ENCODE results near the gene CDH3. TPM values are rescaled to one million over a fixed set of nuclear protein-coding genes. Genes with fewer than 3 reads are reported as not detected.

Gene CDH3
- total and polyA plus RNA-seq, 2 of the 8 experiments (the other 6 are each of a cell fraction or from before 2014, with no cell fraction given): 146 to 171 TPM

- TF ChIP-seq SAP30 (IDR thresholded peaks at IDR 0.05; ENCODE audit: insufficient read depth, insufficient replicate concordance, low read length) (no peak), POU5F1 (IDR thresholded peaks at IDR 0.05; ENCODE audit: low read depth, low read length) (no peak)
- TF ChIP-seq, protein P1, sequence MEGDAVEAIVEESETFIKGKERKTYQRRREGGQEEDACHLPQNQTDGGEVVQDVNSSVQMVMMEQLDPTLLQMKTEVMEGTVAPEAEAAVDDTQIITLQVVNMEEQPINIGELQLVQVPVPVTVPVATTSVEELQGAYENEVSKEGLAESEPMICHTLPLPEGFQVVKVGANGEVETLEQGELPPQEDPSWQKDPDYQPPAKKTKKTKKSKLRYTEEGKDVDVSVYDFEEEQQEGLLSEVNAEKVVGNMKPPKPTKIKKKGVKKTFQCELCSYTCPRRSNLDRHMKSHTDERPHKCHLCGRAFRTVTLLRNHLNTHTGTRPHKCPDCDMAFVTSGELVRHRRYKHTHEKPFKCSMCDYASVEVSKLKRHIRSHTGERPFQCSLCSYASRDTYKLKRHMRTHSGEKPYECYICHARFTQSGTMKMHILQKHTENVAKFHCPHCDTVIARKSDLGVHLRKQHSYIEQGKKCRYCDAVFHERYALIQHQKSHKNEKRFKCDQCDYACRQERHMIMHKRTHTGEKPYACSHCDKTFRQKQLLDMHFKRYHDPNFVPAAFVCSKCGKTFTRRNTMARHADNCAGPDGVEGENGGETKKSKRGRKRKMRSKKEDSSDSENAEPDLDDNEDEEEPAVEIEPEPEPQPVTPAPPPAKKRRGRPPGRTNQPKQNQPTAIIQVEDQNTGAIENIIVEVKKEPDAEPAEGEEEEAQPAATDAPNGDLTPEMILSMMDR (IDR thresholded peaks at IDR 0.05; ENCODE audit: control extremely low read depth in 1 of 3, insufficient read depth in 1 of 3, low read depth in 1 of 3, low read length in 3 of 3): no peak
Observed at GRCh38 chr16:68665501-68665900, 20.4 kb downstream of the CDH3 start (continued).
